HG03045 (cell line): ENCODE results near the gene MMEL1.

Source experiments
- ATAC-seq: cut with Tn5 transposase; IDR thresholded peaks from one replicate; pipeline ENCODE4 v1.9.1; 2021; ENCODE audit warnings: mild to moderate bottlenecking, moderate library complexity; ENCODE audit not compliant: unreplicated experiment

MMEL1 gene

GRCh38 chr1:2594001-2594640 is 38.7 kb downstream of the MMEL1 start:
- no peak for ATAC-seq

GRCh38 chr1:2593251-2593878 is 39.5 kb downstream of the MMEL1 start:
- no peak for ATAC-seq

- no peak for ATAC-seq
Observed at GRCh38 chr1:2592672-2593071, 40.1 kb downstream of the MMEL1 start.

GRCh38 chr1:2591581-2592261 is 41.1 kb downstream of the MMEL1 start:
- ATAC-seq, result no peak

GRCh38 chr1:2591233-2591580 is 41.6 kb downstream of the MMEL1 start:
- no peak for ATAC-seq

- no peak for ATAC-seq
Observed at GRCh38 chr1:2590233-2591141, 42.3 kb downstream of the MMEL1 start.

- no peak for ATAC-seq
Observed at GRCh38 chr1:2589431-2590232, 43.2 kb downstream of the MMEL1 start.

GRCh38 chr1:2588661-2589430 is 44.0 kb downstream of the MMEL1 start:
- ATAC-seq, result no peak

- no peak for ATAC-seq
Observed at GRCh38 chr1:2587860-2588571, 44.8 kb downstream of the MMEL1 start.

- peak; percentile 5 for ATAC-seq
Observed at GRCh38 chr1:2587071-2587859, 45.6 kb downstream of the MMEL1 start.

- peak; percentile 68 for ATAC-seq
Observed at GRCh38 chr1:2586154-2587070, 46.4 kb downstream of the MMEL1 start, which contains the start of gene PRXL2B. Gene PRXL2B, plus strand, starts transcription at chr1:2586777. Its CDS starts 109 bp downstream, at chr1:2586886.

- peak; percentile 30 for ATAC-seq
Observed at GRCh38 chr1:2585318-2586092, 47.3 kb downstream of the MMEL1 start.

GRCh38 chr1:2584686-2585317 is 48.0 kb downstream of the MMEL1 start:
- ATAC-seq, result no peak

- no peak for ATAC-seq
Observed at GRCh38 chr1:2583871-2584351, 48.9 kb downstream of the MMEL1 start.

- ATAC-seq, result no peak
Observed at GRCh38 chr1:2583331-2583791, 49.5 kb downstream of the MMEL1 start.

GRCh38 chr1:2582391-2582790 is 50.4 kb downstream of the MMEL1 start:
- ATAC-seq, result no peak
